H9 (cell line): ENCODE measurements around the gene SNX27. TPM values are rescaled to one million over a fixed set of nuclear protein-coding genes. Genes with fewer than 3 reads are reported as not detected.

Source experiments
- DNase-seq: peaks from one replicate; pipeline ENCODE4 v3.0.0-alpha.2; 2017
- H2AFZ ChIP-seq: one replicate; pipeline ENCODE4 v1.6.1; 2013; ENCODE audit warnings: mild to moderate bottlenecking, low read length, control low read depth, moderate library complexity
- H2AK5ac ChIP-seq: 2 replicates; pipeline ENCODE4 v1.6.1; 2013; ENCODE audit warnings: low read length, control low read depth, mixed read lengths; ENCODE audit not compliant: insufficient read length
- H2BK120ac ChIP-seq: one replicate; pipeline ENCODE4 v1.6.1; 2013; ENCODE audit warnings: low read depth, mild to moderate bottlenecking, low read length, control low read depth, inconsistent platforms; ENCODE audit not compliant: poor library complexity, severe bottlenecking
- H2BK12ac ChIP-seq: 2 replicates; pipeline ENCODE4 v1.6.1; 2013; ENCODE audit warnings: low read length, control low read depth, mixed read lengths, low read depth; ENCODE audit not compliant: insufficient read length
- H2BK15ac ChIP-seq: 2 replicates; pipeline ENCODE4 v1.6.1; 2013; ENCODE audit warnings: low read depth, low read length, control low read depth
- H2BK20ac ChIP-seq: one replicate; pipeline ENCODE4 v1.6.1; 2013; ENCODE audit warnings: low read depth, mild to moderate bottlenecking, low read length, control low read depth, inconsistent platforms; ENCODE audit not compliant: poor library complexity, severe bottlenecking
- H2BK5ac ChIP-seq: 2 replicates; pipeline ENCODE4 v1.6.1; 2013; ENCODE audit warnings: low read length, control low read depth, mixed read lengths; ENCODE audit not compliant: insufficient read length
- H3K14ac ChIP-seq: 2 replicates; pipeline ENCODE4 v1.6.1; 2013; ENCODE audit warnings: low read length, control low read depth; ENCODE audit not compliant: insufficient read depth
- H3K18ac ChIP-seq: 2 replicates; pipeline ENCODE4 v1.6.1; 2013; ENCODE audit warnings: low read depth, mild to moderate bottlenecking, mixed read lengths, low read length, control low read depth; ENCODE audit not compliant: insufficient read length
- H3K23ac ChIP-seq: 2 replicates; pipeline ENCODE4 v1.6.1; 2013; ENCODE audit warnings: low read length, control low read depth, mixed read lengths, low read depth; ENCODE audit not compliant: insufficient read length
- H3K23me2 ChIP-seq: 2 replicates; pipeline ENCODE4 v1.6.1; 2013; ENCODE audit warnings: low read depth, mild to moderate bottlenecking, mixed read lengths, low read length, control low read depth; ENCODE audit not compliant: insufficient read length, poor library complexity, severe bottlenecking
- H3K27ac ChIP-seq: 2 replicates; pipeline ENCODE4 v1.5.1; 2013; ENCODE audit warnings: low read length, control low read depth, mixed read lengths, low read depth; ENCODE audit not compliant: insufficient read length
- H3K27me3 ChIP-seq: 2 replicates; pipeline ENCODE4 v1.6.1; 2013; ENCODE audit warnings: low read length, control low read depth, inconsistent platforms; ENCODE audit not compliant: insufficient read depth
- H3K4ac ChIP-seq: 2 replicates; pipeline ENCODE4 v1.6.1; 2013; ENCODE audit warnings: low read depth, mild to moderate bottlenecking, control low read depth, inconsistent platforms, low read length, moderate library complexity
- H3K4me1 ChIP-seq: 2 replicates; pipeline ENCODE4 v1.6.1; 2013; ENCODE audit warnings: low read length, control low read depth, inconsistent platforms; ENCODE audit not compliant: insufficient read depth
- H3K4me2 ChIP-seq: 2 replicates; pipeline ENCODE4 v1.6.1; 2013; ENCODE audit warnings: low read length, control low read depth, mixed read lengths; ENCODE audit not compliant: insufficient read length, insufficient read depth
- H3K56ac ChIP-seq: 2 replicates; pipeline ENCODE4 v1.6.1; 2013; ENCODE audit warnings: low read depth, mild to moderate bottlenecking, mixed read lengths, low read length, control low read depth; ENCODE audit not compliant: insufficient read length
- H3K79me1 ChIP-seq: 2 replicates; pipeline ENCODE4 v1.6.1; 2013; ENCODE audit warnings: low read depth, mild to moderate bottlenecking, moderate library complexity, low read length, control low read depth, inconsistent platforms; ENCODE audit not compliant: insufficient read depth, poor library complexity, severe bottlenecking
- H3K79me2 ChIP-seq: 2 replicates; pipeline ENCODE4 v1.6.1; 2013; ENCODE audit warnings: low read length, control low read depth, inconsistent platforms; ENCODE audit not compliant: insufficient read depth
- H3K9ac ChIP-seq: 2 replicates; pipeline ENCODE4 v1.6.1; 2013; ENCODE audit warnings: low read length, control low read depth, mixed read lengths; ENCODE audit not compliant: insufficient read length; ENCODE audit errors: extremely low read depth
- H3K9me3 ChIP-seq: one replicate; pipeline ENCODE4 v1.6.1; 2013; ENCODE audit warnings: low read depth, low read length, inconsistent platforms; ENCODE audit not compliant: control insufficient read depth
- H3T11ph ChIP-seq: one replicate; pipeline ENCODE4 v1.6.1; 2013; ENCODE audit warnings: mild to moderate bottlenecking, low read length, control low read depth, inconsistent platforms
- H4K20me1 ChIP-seq: one replicate; pipeline ENCODE4 v1.6.1; 2013; ENCODE audit not compliant: control insufficient read depth, insufficient read length, insufficient read depth
- H4K5ac ChIP-seq: 2 replicates; pipeline ENCODE4 v1.6.1; 2013; ENCODE audit warnings: low read depth, mild to moderate bottlenecking, mixed read lengths, low read length, control low read depth; ENCODE audit not compliant: insufficient read length
- H4K8ac ChIP-seq: replicated peaks from 2 replicates; pipeline ENCODE4 v1.6.1; 2013; ENCODE audit warnings: low read length, control low read depth, mixed read lengths, low read depth; ENCODE audit not compliant: insufficient read length
- H4K91ac ChIP-seq: 2 replicates; pipeline ENCODE4 v1.6.1; 2013; ENCODE audit warnings: low read depth, mild to moderate bottlenecking, moderate library complexity, mixed read lengths, low read length, control low read depth; ENCODE audit not compliant: insufficient read length
- H3K27ac Mint-ChIP-seq, 3 experiments: 2 replicates in 2 of 3; 3 replicates in 1 of 3; pipeline ENCODE4 v1.8.0; 2020 to 2021; ENCODE audit warnings: mixed read lengths in 3 of 3, mild to moderate bottlenecking in 1 of 3, moderate library complexity in 1 of 3
- H3K27me3 Mint-ChIP-seq: 2 replicates; pipeline ENCODE4 v1.8.0; 2021; ENCODE audit warnings: low read depth, mild to moderate bottlenecking, moderate library complexity, mixed read lengths
- H3K36me3 Mint-ChIP-seq, 3 experiments: 2 replicates in 2 of 3; 3 replicates in 1 of 3; pipeline ENCODE4 v1.8.0; 2020 to 2021; ENCODE audit warnings: low read depth in 3 of 3, mixed read lengths in 3 of 3; ENCODE audit not compliant: insufficient read depth in 1 of 3
- H3K4me1 Mint-ChIP-seq, 2 experiments: 2 replicates each; pipeline ENCODE4 v1.8.0; 2020; ENCODE audit warnings: mixed read lengths in 2 of 2
- H3K4me3 Mint-ChIP-seq, 2 experiments: 2 replicates in 1 of 2; 3 replicates in 1 of 2; pipeline ENCODE4 v1.8.0; 2020 to 2021; ENCODE audit warnings: mild to moderate bottlenecking in 2 of 2, mixed read lengths in 2 of 2, moderate library complexity in 1 of 2
- H3K9me3 Mint-ChIP-seq, 2 experiments: 2 replicates in 1 of 2; 3 replicates in 1 of 2; pipeline ENCODE4 v1.8.0; 2020; ENCODE audit warnings: mild to moderate bottlenecking in 2 of 2, mixed read lengths in 2 of 2, moderate library complexity in 1 of 2
- WGBS: extraction: QIAGEN DNeasy Blood & Tissue Kit; methylation state at CpG from one replicate; pipeline ENCODE4 v1.1.7; 2013; ENCODE audit warnings: missing lambda C conversion rate, low lambda C conversion rate, mixed read lengths; ENCODE audit not compliant: insufficient read length; ENCODE audit errors: extremely low coverage; 5-methylcytosine and 5-hydroxymethylcytosine counted together
- total RNA-seq: library from RNA; stranded (reverse); gene quantifications from 2 replicates; pipeline ENCODE4 v1.2.1, GENCODE V29; 2021
- TF ChIP-seq, protein P1 (sequence below): fragments of 200-600 bp; sonication (generic); conservative IDR thresholded peaks from 3 replicates; pipeline ENCODE4 v1.8.0; 2021; ENCODE audit warnings: antibody characterized with exemption, mild to moderate bottlenecking

SNX27 gene
- total RNA-seq, 1 experiment from 2014 or later = 48.9 TPM

DNA sequence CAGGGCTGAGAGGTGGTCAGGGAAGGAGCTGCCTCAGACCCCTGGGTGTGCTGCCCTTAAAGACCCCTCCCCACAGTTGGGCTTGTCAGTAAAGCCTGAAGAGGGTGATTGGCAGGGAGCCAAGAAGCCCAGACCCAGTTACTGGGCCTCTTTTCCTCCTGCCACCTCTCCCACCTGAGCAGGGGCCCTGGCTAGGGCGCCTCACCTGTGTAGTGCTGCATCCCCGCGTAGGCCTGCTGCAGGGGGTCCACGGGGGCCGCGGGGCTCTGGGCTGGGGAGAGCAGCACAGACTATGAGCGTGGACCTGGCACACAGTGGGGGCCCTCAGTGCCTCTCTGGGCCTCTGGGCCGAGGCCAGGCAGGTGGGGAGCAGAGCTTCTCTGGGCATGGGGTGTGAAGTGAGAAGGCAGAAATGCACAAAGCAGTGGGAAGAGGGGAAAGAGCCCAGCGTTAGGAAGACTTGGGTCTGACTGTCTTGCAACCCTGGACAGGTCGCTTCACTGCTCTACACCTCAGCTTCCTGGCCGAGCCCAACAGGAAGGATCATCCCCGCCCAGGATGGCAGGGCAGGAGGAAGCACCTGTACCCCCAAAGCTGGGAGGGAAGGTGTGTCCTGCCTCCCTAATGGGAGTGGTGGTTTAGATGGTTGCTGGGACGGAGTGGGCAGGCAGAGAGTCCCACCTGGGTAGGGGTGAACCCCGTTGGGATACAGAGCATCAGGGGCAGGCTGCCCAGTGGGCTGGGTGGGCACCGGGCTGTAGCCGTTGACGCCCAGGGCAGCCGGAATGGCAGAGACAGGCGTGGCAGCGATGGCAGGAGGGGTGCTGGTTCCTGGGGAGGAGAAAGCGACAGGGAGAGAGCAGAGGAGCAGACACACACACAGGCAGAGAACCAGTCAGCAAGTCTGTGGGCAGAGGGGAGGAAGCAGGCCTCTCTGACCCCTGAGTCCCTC is 94.9 kb downstream of the SNX27 start:
- Mint-ChIP-seq H3K9me3 (no peaks in the 10 kb centered on the region), H3K27ac (no peak overlapping the region; a peak in 1 of 7 replicates), H3K27me3 (no peaks in the 10 kb centered on the region), H3K4me1 (peaks cover 9 to 23% of the 10 kb centered on the region in 2 experiments), H3K4me3 (no peak overlapping the region), H3K36me3 (no peaks in the 10 kb centered on the region; a peak in 1 of 7 replicates)
- Histone ChIP-seq H4K8ac (no peak overlapping the region), H2BK20ac (no peak overlapping the region), H4K91ac (no peak overlapping the region), H2AK5ac (no peak overlapping the region), H3K79me1 (no peaks in the 10 kb centered on the region), H3K23me2 (no peaks in the 10 kb centered on the region), H3K9me3 (no peaks in the 10 kb centered on the region), H4K20me1 (no peaks in the 10 kb centered on the region), H3K23ac (no peak overlapping the region), H3K4ac (no peak overlapping the region), H3K56ac (no peak overlapping the region), H2BK120ac (no peak overlapping the region), H3K9ac (no peak overlapping the region), H2BK5ac (no peak overlapping the region), H3T11ph (no peak overlapping the region), H3K4me1 (no peaks in the 10 kb centered on the region), H3K14ac (no peak overlapping the region; the same call in 1 of the 2 replicates), H3K18ac (no peak overlapping the region), H2BK15ac (no peak overlapping the region), H3K4me2 (no peak overlapping the region), H2AFZ (no peak overlapping the region), H3K79me2 (no peaks in the 10 kb centered on the region), H2BK12ac (no peak overlapping the region), H4K5ac (no peak overlapping the region), H3K27me3 (no peaks in the 10 kb centered on the region), H3K27ac (no peak overlapping the region)
- no peak for DNase-seq
- TF ChIP-seq, protein P1, sequence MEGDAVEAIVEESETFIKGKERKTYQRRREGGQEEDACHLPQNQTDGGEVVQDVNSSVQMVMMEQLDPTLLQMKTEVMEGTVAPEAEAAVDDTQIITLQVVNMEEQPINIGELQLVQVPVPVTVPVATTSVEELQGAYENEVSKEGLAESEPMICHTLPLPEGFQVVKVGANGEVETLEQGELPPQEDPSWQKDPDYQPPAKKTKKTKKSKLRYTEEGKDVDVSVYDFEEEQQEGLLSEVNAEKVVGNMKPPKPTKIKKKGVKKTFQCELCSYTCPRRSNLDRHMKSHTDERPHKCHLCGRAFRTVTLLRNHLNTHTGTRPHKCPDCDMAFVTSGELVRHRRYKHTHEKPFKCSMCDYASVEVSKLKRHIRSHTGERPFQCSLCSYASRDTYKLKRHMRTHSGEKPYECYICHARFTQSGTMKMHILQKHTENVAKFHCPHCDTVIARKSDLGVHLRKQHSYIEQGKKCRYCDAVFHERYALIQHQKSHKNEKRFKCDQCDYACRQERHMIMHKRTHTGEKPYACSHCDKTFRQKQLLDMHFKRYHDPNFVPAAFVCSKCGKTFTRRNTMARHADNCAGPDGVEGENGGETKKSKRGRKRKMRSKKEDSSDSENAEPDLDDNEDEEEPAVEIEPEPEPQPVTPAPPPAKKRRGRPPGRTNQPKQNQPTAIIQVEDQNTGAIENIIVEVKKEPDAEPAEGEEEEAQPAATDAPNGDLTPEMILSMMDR = no peak
- WGBS = no CpG with 5 or more reads among the region's 21 CpGs
